ENCODE data around the gene BBS9. TPM values are rescaled to one million over a fixed set of nuclear protein-coding genes. Genes with fewer than 3 reads are reported as not detected.

BBS9 gene
- total and polyA plus RNA-seq, 3 donors from 2014 or later: 39.3 to 55.7 (median 53.3) TPM

- no peak for TF ChIP-seq POLR2A (IDR thresholded peaks at IDR 0.05)
- TF ChIP-seq, protein P1, sequence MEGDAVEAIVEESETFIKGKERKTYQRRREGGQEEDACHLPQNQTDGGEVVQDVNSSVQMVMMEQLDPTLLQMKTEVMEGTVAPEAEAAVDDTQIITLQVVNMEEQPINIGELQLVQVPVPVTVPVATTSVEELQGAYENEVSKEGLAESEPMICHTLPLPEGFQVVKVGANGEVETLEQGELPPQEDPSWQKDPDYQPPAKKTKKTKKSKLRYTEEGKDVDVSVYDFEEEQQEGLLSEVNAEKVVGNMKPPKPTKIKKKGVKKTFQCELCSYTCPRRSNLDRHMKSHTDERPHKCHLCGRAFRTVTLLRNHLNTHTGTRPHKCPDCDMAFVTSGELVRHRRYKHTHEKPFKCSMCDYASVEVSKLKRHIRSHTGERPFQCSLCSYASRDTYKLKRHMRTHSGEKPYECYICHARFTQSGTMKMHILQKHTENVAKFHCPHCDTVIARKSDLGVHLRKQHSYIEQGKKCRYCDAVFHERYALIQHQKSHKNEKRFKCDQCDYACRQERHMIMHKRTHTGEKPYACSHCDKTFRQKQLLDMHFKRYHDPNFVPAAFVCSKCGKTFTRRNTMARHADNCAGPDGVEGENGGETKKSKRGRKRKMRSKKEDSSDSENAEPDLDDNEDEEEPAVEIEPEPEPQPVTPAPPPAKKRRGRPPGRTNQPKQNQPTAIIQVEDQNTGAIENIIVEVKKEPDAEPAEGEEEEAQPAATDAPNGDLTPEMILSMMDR (IDR thresholded peaks at IDR 0.05): no peak
- Histone ChIP-seq H3K27me3 (no peaks in the 10 kb centered on the region), H3K27ac (no peak overlapping the region), H3K36me3 (ENCODE audit: low read depth, missing control alignments) (no peaks in the 10 kb centered on the region), H3K4me1 (no peaks in the 10 kb centered on the region), H3K9me3 (no peaks in the 10 kb centered on the region), H3K4me3 (no peak overlapping the region)
- DNase-seq: peak; percentile 29
- intact Hi-C loops (cut with DNase I; ENCODE audit: low total_unique reads): no loop called here
- WGBS, 2 donors: 67 to 78% methylated on average over 9 of the region's 9 CpGs
These were observed 222.3 kb downstream of the BBS9 start for GRCh38 chr7:33351709-33352108.

- no peak overlapping the region for H3K27ac ChIP-seq
- no peaks in the 10 kb centered on the region for H3K27me3 ChIP-seq
- H3K36me3 ChIP-seq (ENCODE audit: low read depth, missing control alignments): no peaks in the 10 kb centered on the region
- no peak overlapping the region for H3K4me3 ChIP-seq
- intact Hi-C loops (cut with DNase I; ENCODE audit: low total_unique reads): no loop called here
- WGBS, 2 donors: 84 to 85% methylated on average over 5 of the region's 5 CpGs
- no peaks in the 10 kb centered on the region for H3K9me3 ChIP-seq
- TF ChIP-seq, protein P1 (IDR thresholded peaks at IDR 0.05): no peak
- H3K4me1 ChIP-seq: no peaks in the 10 kb centered on the region
- DNase-seq: no peak
These were observed 224.8 kb downstream of the BBS9 start for GRCh38 chr7:33354201-33354600.

DNA sequence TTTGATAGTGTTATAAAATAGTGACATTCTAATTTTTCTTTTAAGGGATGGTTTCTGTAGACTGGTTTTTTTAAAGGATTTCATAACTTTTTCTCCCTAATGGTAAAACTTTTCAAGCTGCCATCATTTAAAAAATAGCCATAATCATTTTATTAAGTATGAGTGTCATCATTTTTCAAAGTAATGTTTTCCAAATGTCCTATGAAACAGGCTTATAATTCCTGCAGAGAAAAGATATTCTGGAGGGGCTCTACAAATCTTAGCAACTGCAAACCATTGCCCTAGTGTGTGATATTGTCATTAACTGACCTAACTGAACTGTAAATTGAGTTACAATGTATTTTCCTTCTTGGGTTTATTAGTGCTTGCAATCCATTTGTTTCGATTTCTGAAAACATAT is 226.0 kb downstream of the BBS9 start:
- intact Hi-C loops (cut with DNase I; ENCODE audit: low total_unique reads): no loop called here
- TF ChIP-seq POLR2A (IDR thresholded peaks at IDR 0.05): no peak
- TF ChIP-seq, protein P1 (IDR thresholded peaks at IDR 0.05): no peak
- Histone ChIP-seq H3K36me3 (ENCODE audit: low read depth, missing control alignments) (no peaks in the 10 kb centered on the region), H3K4me1 (no peaks in the 10 kb centered on the region), H3K27ac (no peak overlapping the region), H3K4me3 (no peak overlapping the region), H3K27me3 (no peaks in the 10 kb centered on the region), H3K9me3 (no peaks in the 10 kb centered on the region)
- WGBS, 2 donors: 87 to 97% methylated on average over 1 of the region's 1 CpG
- no peak for DNase-seq

GRCh38 chr7:33356336-33356735 is 227.0 kb downstream of the BBS9 start:
- H3K4me1 ChIP-seq: no peaks in the 10 kb centered on the region
- no peaks in the 10 kb centered on the region for H3K36me3 ChIP-seq (ENCODE audit: low read depth, missing control alignments)
- intact Hi-C loops (cut with DNase I; ENCODE audit: low total_unique reads): no loop called here
- TF ChIP-seq, protein P1 (IDR thresholded peaks at IDR 0.05): no peak
- TF ChIP-seq POLR2A (IDR thresholded peaks at IDR 0.05): no peak
- H3K9me3 ChIP-seq: no peaks in the 10 kb centered on the region
- H3K27me3 ChIP-seq: no peaks in the 10 kb centered on the region
- no peak for DNase-seq
- 89 to 96% methylated on average over 2 of the region's 2 CpGs for WGBS, 2 donors
- H3K4me3 ChIP-seq: no peak overlapping the region
- H3K27ac ChIP-seq: no peak overlapping the region

DNA sequence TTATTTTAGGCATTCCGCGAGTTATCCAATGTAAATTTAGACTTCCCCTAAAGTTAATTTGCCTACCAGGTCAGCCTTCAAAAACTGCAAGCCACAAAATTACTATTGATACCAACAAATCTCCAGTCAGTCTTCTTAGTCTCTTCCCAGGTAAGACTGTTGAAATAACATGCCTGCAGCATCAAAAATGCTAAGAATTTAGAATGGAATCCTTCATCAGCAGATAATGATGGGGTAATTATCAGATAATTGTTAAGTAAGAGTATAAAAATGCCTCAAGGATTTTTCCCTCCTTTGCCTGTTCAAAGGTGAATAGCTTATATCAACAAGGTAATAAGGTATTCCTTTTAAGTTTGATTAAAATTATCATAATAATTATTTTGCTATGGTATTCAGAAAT is 228.5 kb downstream of the BBS9 start:
- Histone ChIP-seq H3K9me3 (no peaks in the 10 kb centered on the region), H3K36me3 (ENCODE audit: low read depth, missing control alignments) (no peaks in the 10 kb centered on the region), H3K27me3 (no peaks in the 10 kb centered on the region), H3K27ac (no peak overlapping the region), H3K4me1 (no peaks in the 10 kb centered on the region), H3K4me3 (no peak overlapping the region)
- no peak for TF ChIP-seq POLR2A (IDR thresholded peaks at IDR 0.05)
- TF ChIP-seq, protein P1 (IDR thresholded peaks at IDR 0.05): no peak
- WGBS, 2 donors: 96 to 97% methylated on average over 2 of the region's 2 CpGs
- no peak for DNase-seq
- intact Hi-C loops (cut with DNase I; ENCODE audit: low total_unique reads): no loop called here

Data from testis (tissue), 3 donors.